ENCODE measurements around the gene CAPN1.

GRCh38 chr11:65181569-65182257 lies at the start of gene CAPN1:
- TF ChIP-seq CTCF (IDR thresholded peaks at IDR 0.05) (no peak), EZH2 (IDR thresholded peaks at IDR 0.05; ENCODE audit: borderline replicate concordance, insufficient read depth, low read depth, low read length, poor library complexity, severe bottlenecking) (no peak)
